ENCODE data around the gene CAMTA1. TPM values are rescaled to one million over a fixed set of nuclear protein-coding genes. Genes with fewer than 3 reads are reported as not detected.
A peak's percentile ranks its signal among the peaks of the same experiment; 100 is the strongest.

CAMTA1 gene
- polyA plus RNA-seq, 1 of the 3 experiments (the other 2 are of a cell fraction), result 63.1 TPM

GRCh38 chr1:7508052-7508933, 723.0 kb downstream of the CAMTA1 start:
- Histone ChIP-seq H3K9me2 (no peaks in the 10 kb centered on the region), H3K4me3 (ENCODE audit: low read depth in 2 of 2, low read length in 1 of 2) (no peak overlapping the region), H4K20me1 (ENCODE audit: insufficient read depth) (no peaks in the 10 kb centered on the region), H3K9ac (no peak overlapping the region), H3K36me3 (replicated peaks in 1 of 2; ENCODE audit: control insufficient read depth in 1 of 2, insufficient read depth in 2 of 2, low read length in 1 of 2) (no peaks in the 10 kb centered on the region), H3K4me2 (no peak overlapping the region), H2AFZ (ENCODE audit: low read depth) (no peak overlapping the region), H3K27ac (ENCODE audit: low read depth in 2 of 2, low read length in 1 of 2) (peak overlapping the region in 1 of 2 experiments; percentile 82; a peak in 2 of 4 replicates), H3F3A (replicated peaks; ENCODE audit: insufficient read depth) (no peaks in the 10 kb centered on the region), H3K27me3 (ENCODE audit: insufficient read depth) (no peaks in the 10 kb centered on the region), H3K4me1 (ENCODE audit: control insufficient read depth in 1 of 2, insufficient read depth in 2 of 2, low read depth in 1 of 2, low read length in 1 of 2) (peaks cover 0 to 74% of the 10 kb centered on the region in 2 experiments; a peak in 1 of 4 replicates), H3K79me2 (ENCODE audit: insufficient read depth) (no peaks in the 10 kb centered on the region), H3K9me3 (no peaks in the 10 kb centered on the region)
- CTCF ChIA-PET, result interaction anchor here (0.8 to 1.6 kb wide), 3 partner anchors 8 to 45 kb away, joined by 3 to 7 read pairs (median 3); no protein-coding TSS in a partner anchor
- TF ChIP-seq RFX5 (IDR thresholded peaks at IDR 0.05; ENCODE audit: low read length) (no peak), USF2 (IDR thresholded peaks at IDR 0.05; ENCODE audit: borderline replicate concordance, low read depth, low read length) (no peak), ZBTB33 (IDR thresholded peaks at IDR 0.05; ENCODE audit: borderline replicate concordance, low read depth) (no peak), FOXJ3 (CRISPR knock-in tag; IDR thresholded peaks at IDR 0.05) (no peak), NFIC (IDR thresholded peaks at IDR 0.05; ENCODE audit: borderline replicate concordance) (no peak), FOSL2 (IDR thresholded peaks at IDR 0.05; ENCODE audit: borderline replicate concordance, low read depth) (no peak), RCOR1 (IDR thresholded peaks at IDR 0.05; ENCODE audit: low read length) (no peak), ELF1 (IDR thresholded peaks at IDR 0.05) (no peak)
- DNase-seq, result no peak
- WGBS (ENCODE audit: low lambda C conversion rate), result 89% methylated on average over 15 of the region's 16 CpGs
- POLR2A ChIA-PET, result no interaction called here

- Histone ChIP-seq H3K27me3 (ENCODE audit: insufficient read depth) (no peaks in the 10 kb centered on the region), H3K9me3 (no peaks in the 10 kb centered on the region), H3K9me2 (no peaks in the 10 kb centered on the region), H3F3A (replicated peaks; ENCODE audit: insufficient read depth) (no peaks in the 10 kb centered on the region), H3K4me3 (ENCODE audit: low read depth in 2 of 2, low read length in 1 of 2) (no peak overlapping the region), H3K79me2 (ENCODE audit: insufficient read depth) (no peaks in the 10 kb centered on the region), H3K4me1 (ENCODE audit: control insufficient read depth in 1 of 2, insufficient read depth in 2 of 2, low read depth in 1 of 2, low read length in 1 of 2) (peaks cover 0 to 68% of the 10 kb centered on the region in 2 experiments; a peak in 1 of 4 replicates), H3K27ac (ENCODE audit: low read depth in 2 of 2, low read length in 1 of 2) (peak overlapping the region in 1 of 2 experiments; percentile 82; a peak in 2 of 4 replicates), H3K36me3 (replicated peaks in 1 of 2; ENCODE audit: control insufficient read depth in 1 of 2, insufficient read depth in 2 of 2, low read length in 1 of 2) (no peaks in the 10 kb centered on the region), H3K4me2 (no peak overlapping the region), H3K9ac (no peak overlapping the region), H2AFZ (ENCODE audit: low read depth) (no peak overlapping the region), H4K20me1 (ENCODE audit: insufficient read depth) (no peaks in the 10 kb centered on the region)
- TF ChIP-seq GATA2 (CRISPR knock-in tag; IDR thresholded peaks at IDR 0.05), result 0 out of 2 replicates have a peak, but pooled peaks have one; percentile 29
- 0 out of 4 replicates have a peak, but pooled peaks of 1 of the 2 experiments have one; percentile 4 for TF ChIP-seq EP300 (IDR thresholded peaks at IDR 0.05; ENCODE audit: borderline replicate concordance in 1 of 2, low read depth in 1 of 2, low read length in 1 of 2)
- no peak for TF ChIP-seq CTCF (IDR thresholded peaks at IDR 0.05)
- no peak for TF ChIP-seq RXRA (IDR thresholded peaks at IDR 0.05; ENCODE audit: borderline replicate concordance, low read depth)
- WGBS (ENCODE audit: low lambda C conversion rate), result 62% methylated on average over 11 of the region's 11 CpGs
- DNase-seq, result peak; percentile 68
- POLR2A ChIA-PET, result no interaction called here
- CTCF ChIA-PET, result interaction anchor here (0.7 to 1.1 kb wide), 2 partner anchors 34 to 38 kb away, joined by 3 to 4 read pairs; no protein-coding TSS in a partner anchor
These were observed 723.8 kb downstream of the CAMTA1 start for GRCh38 chr1:7508934-7509519.
